Measurements from ENCODE around the gene PPA1.
"Not testable (repeated sequence)": the region's sequence is repeated elsewhere in the genome, so short reads cannot be mapped to it uniquely, and the experiment has no call there.

Gene PPA1

DNA sequence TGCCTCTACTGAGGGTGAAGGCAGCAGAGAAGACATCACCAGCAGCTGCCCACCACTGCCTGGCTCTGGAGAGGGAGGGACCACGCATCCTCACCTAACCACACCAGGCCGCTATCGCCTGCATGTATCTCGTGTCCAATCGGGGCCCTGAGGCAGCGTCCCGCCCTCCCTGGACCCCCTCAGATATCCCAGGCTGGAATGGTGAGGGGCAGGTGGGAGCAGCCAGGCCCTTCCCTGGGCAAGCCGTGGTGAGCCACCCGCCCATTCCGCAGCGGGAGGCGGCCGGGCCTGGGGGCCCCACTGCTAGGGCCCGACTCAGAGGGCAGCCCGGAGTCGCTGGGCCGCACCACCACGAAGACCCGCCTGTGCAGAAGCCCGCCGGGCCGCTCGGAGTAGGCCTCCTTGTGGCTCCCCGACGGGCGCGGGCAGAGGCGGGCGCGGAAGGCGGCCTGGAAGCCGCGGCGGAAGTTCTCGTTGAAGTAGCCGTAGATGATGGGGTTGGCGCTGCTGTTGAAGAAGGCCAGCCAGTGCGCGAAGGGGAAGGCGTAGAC is 21.6 kb upstream of the PPA1 start:
- DNase-seq: no peak

GRCh38 chr10:70253878-70254765 is 20.9 kb upstream of the PPA1 start:
- no peak for DNase-seq

- DNase-seq: no peak
Observed at GRCh38 chr10:70250961-70251680, 17.9 kb upstream of the PPA1 start.

DNA sequence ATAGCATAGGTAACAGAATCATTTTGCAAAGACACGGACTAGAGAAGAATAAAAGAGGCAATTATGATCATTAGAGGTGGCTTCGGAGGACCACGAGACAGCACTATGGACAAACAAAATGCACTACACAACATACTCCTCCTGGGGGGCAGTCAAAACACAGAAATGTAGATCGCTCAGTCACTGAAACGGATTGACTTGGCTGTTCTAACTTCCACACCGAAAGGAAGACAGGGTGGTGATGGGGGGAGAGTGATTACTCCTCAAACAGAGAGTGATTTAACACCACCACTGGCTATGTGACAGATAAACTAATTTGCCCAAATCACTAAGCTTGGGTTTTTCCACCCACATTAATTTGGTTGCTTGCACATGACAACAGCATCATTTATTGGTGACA is 14.1 kb upstream of the PPA1 start:
- no peak for DNase-seq

- DNase-seq: no peak
Observed at GRCh38 chr10:70241081-70241480, 7.9 kb upstream of the PPA1 start.

DNA sequence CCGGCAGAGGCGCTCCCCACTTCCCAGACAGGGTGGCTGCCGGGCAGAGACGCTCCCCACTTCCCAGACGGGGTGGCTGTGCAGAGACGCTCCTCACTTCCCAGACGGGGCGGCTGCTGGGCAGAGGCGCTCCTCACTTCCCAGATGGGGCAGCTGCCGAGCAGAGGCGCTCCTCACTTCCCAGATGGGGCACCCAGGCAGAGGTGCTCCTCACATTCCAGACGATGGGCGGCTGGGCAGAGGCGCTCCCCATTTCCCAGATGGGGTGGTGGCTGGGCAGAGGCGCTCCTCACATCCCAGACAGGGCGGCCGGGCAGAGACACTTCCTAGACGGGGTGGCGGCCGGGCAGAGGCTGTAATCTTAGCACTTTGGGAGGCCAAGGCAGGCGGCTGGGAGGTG is 6.8 kb upstream of the PPA1 start:
- DNase-seq: not testable (repeated sequence)

DNA sequence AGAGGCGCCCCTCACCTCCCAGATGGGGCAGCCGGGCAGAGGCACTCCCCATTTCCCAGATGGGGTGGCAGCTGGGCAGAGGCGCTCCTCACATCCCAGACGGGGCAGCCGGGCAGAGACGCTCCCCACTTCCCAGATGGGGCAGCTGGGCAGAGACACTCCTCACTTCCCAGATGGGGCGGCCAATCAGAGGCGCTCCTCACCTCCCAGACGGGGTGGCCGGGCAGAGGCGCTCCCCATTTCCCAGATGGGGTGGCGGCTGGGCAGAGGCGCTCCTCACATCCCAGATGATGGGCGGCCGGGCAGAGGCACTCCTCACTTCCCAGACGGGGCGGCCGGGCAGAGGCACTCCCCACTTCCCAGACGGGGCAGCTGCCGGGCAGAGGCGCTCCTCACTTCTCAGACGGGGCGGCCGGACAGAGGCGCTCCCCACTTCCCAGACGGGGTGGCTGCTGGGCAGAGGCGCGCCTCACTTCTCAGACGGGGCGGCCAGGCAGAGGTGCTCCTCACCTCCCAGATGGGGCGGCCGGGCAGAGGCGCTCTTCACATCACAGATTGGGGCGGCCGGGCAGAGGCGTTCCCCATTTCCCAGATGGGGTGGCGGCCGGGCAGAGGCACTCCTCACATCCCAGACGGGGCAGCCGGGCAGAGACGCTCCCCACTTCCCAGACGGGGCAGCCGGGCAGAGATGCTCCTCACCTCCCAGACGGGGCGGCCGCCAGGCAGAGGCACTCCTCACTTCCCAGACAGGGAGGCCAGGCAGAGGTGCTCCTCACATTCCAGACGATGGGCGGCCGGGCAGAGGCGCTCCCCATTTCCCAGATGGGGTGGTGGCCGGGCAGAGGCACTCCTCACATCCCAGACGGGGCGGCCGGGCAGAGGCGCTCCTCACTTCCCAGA is 6.1 kb upstream of the PPA1 start:
- not testable (repeated sequence) for DNase-seq

- not testable (repeated sequence) for DNase-seq
Observed at GRCh38 chr10:70237958-70238536, 4.8 kb upstream of the PPA1 start.

DNA sequence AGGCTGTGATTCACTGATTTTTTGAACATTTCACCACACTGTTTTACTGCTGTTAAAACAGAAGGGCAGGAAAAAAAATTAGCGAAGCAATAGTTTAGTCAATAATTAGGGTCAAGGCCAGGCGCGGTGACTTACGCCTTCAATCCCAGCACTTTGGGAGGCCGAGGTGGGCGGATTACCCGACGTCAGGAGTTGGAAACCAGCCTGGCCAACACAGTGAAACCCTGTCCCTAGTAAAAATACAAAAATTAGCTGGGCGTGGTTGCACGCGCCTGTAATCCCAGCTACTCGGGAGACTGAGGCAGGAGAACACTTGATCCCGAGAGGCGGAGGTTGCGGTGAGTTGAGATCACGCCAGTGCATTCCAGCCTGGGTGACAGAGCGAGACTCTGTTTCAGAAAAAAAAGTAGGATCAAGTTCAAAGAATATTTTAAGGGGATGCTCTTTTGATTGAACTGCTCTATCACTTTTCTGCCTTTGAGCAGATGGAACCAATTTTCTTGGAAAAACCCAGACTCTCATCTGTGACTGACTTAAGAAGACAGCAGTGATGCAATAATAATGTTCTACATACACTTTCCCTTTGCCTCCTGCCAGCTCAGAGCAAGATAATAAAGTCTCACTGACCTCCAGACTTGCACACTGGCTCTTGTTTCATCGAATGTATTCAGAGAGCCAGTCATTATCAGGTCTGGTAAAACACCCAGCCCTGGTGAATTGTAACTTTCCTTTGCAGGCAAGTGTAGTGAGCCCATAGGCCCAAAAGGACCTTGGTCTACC is 1.6 kb upstream of the PPA1 start:
- DNase-seq: no peak

- DNase-seq: no peak
Observed at GRCh38 chr10:70233939-70234300, 691 bp upstream of the PPA1 start.

GRCh38 chr10:70232859-70233108 is 445 bp downstream of the PPA1 start:
- DNase-seq: no peak

GRCh38 chr10:70232155-70232858 is 922 bp downstream of the PPA1 start:
- DNase-seq: peak; percentile 58 to 81

DNA sequence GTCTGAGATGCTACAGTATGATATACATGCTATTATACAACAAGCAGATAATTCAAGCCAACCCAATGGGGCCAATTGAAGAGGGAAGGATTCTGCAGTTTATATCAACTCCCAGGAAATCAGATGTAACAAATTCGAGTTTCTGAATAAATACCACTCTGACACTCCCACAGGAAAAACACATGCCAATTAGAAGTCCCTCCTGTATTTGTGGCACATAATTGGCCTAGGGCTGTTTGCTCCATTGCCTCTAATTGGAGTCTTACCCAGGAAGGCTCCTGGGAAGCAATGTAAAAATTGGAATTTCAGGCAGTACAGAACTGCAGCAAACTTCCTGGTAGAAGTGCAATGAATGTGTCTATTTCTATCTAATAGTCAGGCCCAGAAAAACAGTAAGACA is 4.7 kb downstream of the PPA1 start:
- no peak for DNase-seq

- DNase-seq: no peak
Observed at GRCh38 chr10:70227548-70228320, 5.5 kb downstream of the PPA1 start.

DNA sequence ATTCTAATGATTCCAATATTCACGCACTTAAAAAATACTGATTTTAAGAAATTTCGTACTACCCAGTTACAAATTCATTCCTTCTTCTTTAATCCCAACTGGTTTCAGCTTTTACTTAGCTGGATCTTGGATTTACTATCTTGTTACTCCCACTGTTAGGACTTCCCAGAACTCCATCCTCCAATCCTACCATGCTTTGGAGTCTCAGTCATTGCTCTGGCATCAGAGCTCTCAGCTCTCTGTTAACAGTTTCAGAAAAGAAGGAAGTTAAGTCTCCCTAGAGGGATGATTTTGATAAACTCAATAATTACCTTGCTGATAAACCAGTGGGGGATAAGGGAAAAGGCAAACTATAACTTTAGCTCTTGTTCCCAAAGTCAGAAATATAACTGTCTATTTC is 9.5 kb downstream of the PPA1 start:
- DNase-seq: peak in 1 of 2 experiments; percentile 11

DNA sequence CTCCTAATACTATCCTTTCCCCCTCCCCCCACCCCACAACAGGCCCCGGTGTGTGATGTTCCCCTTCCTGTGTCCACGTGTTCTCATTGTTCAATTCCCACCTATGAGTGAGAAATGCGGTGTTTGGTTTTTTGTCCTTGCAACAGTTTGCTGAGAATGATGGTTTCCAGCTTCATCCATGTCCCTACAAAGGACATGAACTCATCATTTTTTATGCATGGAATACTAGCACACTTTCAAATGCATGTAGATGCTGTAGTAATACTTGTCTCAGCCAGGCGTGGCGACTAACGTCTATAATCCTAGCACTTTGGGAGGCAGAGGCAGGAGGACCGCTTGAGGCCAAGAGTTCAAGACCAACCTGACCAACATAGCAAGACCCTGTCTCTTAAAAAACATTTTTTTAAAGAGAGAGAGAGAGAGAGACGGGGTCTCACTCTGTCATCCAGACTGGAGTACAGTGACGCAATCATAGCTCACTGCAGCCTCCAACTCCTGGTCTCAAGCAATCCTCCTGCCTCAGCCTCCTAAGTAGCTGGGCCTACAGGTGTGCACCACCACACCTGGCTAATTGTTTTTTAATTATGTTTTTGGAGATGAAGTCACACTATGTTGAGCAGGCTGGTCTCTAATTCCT is 10.3 kb downstream of the PPA1 start:
- DNase-seq: not testable (repeated sequence)

GRCh38 chr10:70222340-70222794 is 10.9 kb downstream of the PPA1 start:
- peak in 1 of 2 experiments; percentile 15 for DNase-seq

DNA sequence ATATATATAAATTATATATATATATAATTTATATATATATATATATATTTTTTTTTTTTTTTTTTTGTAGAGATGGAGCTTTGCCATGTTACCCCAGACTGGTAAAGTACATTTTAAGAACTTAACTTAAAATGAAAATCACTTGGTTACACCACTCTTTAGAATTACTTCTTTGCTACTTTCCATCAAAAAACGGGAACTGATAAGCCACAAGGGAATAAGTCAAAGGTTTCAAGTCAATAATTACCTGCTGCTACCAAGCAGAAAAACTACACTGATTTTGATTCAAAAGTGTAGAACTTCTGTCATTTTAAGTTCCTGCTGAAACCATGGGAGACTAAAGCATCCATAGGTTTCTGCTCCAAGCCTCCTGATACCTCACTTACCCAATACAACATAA is 12.2 kb downstream of the PPA1 start:
- DNase-seq: no peak

DNA sequence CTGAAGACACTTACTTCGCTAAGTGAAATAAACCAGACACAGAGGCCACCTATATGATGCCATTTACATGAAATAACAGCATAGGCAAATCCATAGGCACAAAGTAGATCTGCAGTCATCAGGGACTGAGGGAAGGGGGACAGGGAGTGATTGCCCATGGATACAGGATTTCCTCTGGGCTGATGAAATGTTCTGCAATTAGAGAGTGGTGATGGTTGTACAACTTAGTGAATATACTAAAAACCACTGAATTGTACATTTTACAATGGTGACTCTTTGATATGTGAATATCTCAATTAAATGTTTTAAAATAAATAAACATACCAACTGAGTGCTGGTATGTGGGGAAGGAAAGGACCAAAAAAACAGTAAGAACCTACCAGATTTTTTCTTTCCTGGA is 20.4 kb downstream of the PPA1 start:
- no peak for DNase-seq

- DNase-seq: no peak
Observed at GRCh38 chr10:70212277-70212676, 21.0 kb downstream of the PPA1 start.
